Transverse colon (tissue), 4 donors: ENCODE measurements around the gene OAF. TPM values are rescaled to one million over a fixed set of nuclear protein-coding genes. Genes with fewer than 3 reads are reported as not detected.

Experiments used
- DNase-seq: peaks from one replicate; pipeline ENCODE4 v3.0.0-alpha.2; 2019
- H3K27ac ChIP-seq, 4 donors: fragments of 200-600 bp; sonication (generic); 2 replicates each; pipeline ENCODE4 v1.5.1; 2016 to 2018; ENCODE audit warnings: inconsistent platforms in 4 of 4
- H3K27me3 ChIP-seq: fragments of 200-600 bp; sonication (generic); 2 replicates; pipeline ENCODE4 v1.5.1; 2017; ENCODE audit warnings: inconsistent platforms
- H3K36me3 ChIP-seq, 4 donors: fragments of 200-600 bp; sonication (generic); 2 replicates each; pipeline ENCODE4 v1.5.1; 2017 to 2019; ENCODE audit warnings: inconsistent platforms in 4 of 4
- H3K4me1 ChIP-seq, 4 donors: fragments of 200-600 bp; sonication (generic); 2 replicates each; pipeline ENCODE4 v1.5.1; 2017 to 2020; ENCODE audit warnings: inconsistent platforms in 4 of 4
- H3K4me3 ChIP-seq, 4 donors: fragments of 200-600 bp; sonication (generic); 1 replicate in 1 of 4; 2 replicates in 3 of 4; pipeline versions ENCODE4 v1.5.1 to v1.6.1; 2017 to 2019; ENCODE audit warnings: inconsistent platforms in 4 of 4
- H3K9me3 ChIP-seq, 2 donors: fragments of 200-600 bp; sonication (generic); 2 replicates each; pipeline ENCODE4 v1.5.1; 2017 to 2019; ENCODE audit warnings: inconsistent platforms in 2 of 2
- EP300 ChIP-seq: sonication (generic); formaldehyde crosslinking; IDR thresholded peaks from one replicate; pipeline ENCODE4 v1.6.1; 2017; ENCODE audit warnings: antibody characterized with exemption, low read depth
- POLR2A ChIP-seq: fragments of 450-650 bp; IDR thresholded peaks from one replicate; pipeline ENCODE4 v1.6.1; 2016; ENCODE audit warnings: antibody characterized with exemption, mild to moderate bottlenecking, moderate library complexity
- POLR2AphosphoS5 ChIP-seq, 3 donors: sonication (generic); formaldehyde crosslinking; IDR thresholded peaks; one replicate each; pipeline ENCODE4 v1.6.1; 2016; ENCODE audit warnings: antibody characterized with exemption in 3 of 3
- WGBS, 2 donors: methylation state at CpG; one replicate each; pipeline ENCODE4 v1.1.5; 2018; ENCODE audit warnings: low coverage in 1 of 2; 5-methylcytosine and 5-hydroxymethylcytosine counted together
- in situ Hi-C, 4 donors: fragments of 200-750 bp; cut with MboI; loops; one replicate each; pipeline versions ENCODE4 v1.15.0 to v1.15.1; 2017; ENCODE audit warnings: low sequenced_read_pairs in 3 of 4, low pct_ligation_motif_present in 1 of 4, low pct_unique_long_range_greater_than_20kb in 1 of 4
- intact Hi-C: fragments of 100-400 bp; cut with DNase I; formaldehyde crosslinking; loops from one replicate; pipeline ENCODE4 v1.15.1; 2023; ENCODE audit warnings: low total_unique reads
- total RNA-seq, 4 donors: library from RNA; depleted of rRNA; stranded (reverse); fragments of >200 nt; gene quantifications; one replicate each; pipeline ENCODE4 v1.1.0, GENCODE V29; 2016
- TF ChIP-seq, protein P1 (sequence below), 5 experiments: fragments of 200-600 bp in 3 of 5; fragments of 450-650 bp in 2 of 5; sonication (generic) in 3 of 5; IDR thresholded peaks; 1 replicate in 2 of 5; 2 replicates in 3 of 5; pipeline ENCODE4 v1.5.1; 2016 to 2017; ENCODE audit warnings: antibody characterized with exemption in 5 of 5, inconsistent platforms in 3 of 5, mild to moderate bottlenecking in 2 of 5, moderate library complexity in 1 of 5

Gene OAF
- total RNA-seq, 4 donors from 2014 or later, result 78.8 to 553 (median 287) TPM

DNA sequence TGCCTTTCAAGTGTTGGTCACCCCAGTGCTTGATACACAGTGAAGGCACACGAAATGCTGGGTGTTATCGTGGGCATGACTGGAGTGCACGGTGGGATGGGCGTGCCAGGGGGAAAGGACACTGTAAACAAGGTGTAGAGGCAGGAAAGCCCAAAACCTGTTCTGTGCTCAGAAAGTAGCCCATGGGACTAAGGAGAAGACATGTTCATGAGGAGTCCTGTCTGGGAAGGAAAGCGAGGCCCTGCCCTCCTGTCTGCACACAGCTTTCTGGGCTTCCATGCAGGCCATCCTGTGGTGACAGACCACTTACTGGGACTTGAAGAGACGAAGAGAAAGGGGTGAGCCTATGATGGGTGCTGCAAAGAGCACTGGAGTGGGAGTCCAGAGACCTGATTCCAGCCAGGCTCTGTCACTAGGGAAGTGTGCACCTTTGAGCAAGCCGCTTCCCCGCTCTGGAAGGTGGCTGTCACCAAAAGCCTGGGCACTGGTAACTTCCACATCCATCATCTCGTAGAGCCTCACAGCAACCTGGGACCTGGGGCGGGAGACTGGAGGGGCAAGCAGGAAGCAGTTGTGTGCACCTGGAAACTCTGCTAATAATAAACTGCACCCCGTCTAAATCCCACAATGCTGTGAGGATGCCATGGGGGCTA, 28.3 kb downstream of the OAF start:
- in situ Hi-C loops, result loop anchor here in 3 of 4 donors (10.0 kb wide), 2 partner anchors 56 to 66 kb away; no protein-coding TSS in a partner anchor
- Histone ChIP-seq H3K36me3 (no peaks in the 10 kb centered on the region), H3K27ac (no peak overlapping the region), H3K9me3 (no peaks in the 10 kb centered on the region), H3K4me3 (no peak overlapping the region), H3K27me3 (peaks cover 54% of the 10 kb centered on the region), H3K4me1 (peaks cover 0 to 12% (median 10%) of the 10 kb centered on the region in 4 donors)
- intact Hi-C loops, result no loop called here
- DNase-seq, result no peak
- 73 to 80% methylated on average over 7 to 11 of the region's 11 CpGs for WGBS, 2 donors
- TF ChIP-seq EP300 (no peak), POLR2AphosphoS5 (IDR thresholded peaks at IDR 0.05) (no peak), POLR2A (no peak)
- TF ChIP-seq, protein P1, sequence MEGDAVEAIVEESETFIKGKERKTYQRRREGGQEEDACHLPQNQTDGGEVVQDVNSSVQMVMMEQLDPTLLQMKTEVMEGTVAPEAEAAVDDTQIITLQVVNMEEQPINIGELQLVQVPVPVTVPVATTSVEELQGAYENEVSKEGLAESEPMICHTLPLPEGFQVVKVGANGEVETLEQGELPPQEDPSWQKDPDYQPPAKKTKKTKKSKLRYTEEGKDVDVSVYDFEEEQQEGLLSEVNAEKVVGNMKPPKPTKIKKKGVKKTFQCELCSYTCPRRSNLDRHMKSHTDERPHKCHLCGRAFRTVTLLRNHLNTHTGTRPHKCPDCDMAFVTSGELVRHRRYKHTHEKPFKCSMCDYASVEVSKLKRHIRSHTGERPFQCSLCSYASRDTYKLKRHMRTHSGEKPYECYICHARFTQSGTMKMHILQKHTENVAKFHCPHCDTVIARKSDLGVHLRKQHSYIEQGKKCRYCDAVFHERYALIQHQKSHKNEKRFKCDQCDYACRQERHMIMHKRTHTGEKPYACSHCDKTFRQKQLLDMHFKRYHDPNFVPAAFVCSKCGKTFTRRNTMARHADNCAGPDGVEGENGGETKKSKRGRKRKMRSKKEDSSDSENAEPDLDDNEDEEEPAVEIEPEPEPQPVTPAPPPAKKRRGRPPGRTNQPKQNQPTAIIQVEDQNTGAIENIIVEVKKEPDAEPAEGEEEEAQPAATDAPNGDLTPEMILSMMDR (IDR thresholded peaks at IDR 0.05), result no peak

DNA sequence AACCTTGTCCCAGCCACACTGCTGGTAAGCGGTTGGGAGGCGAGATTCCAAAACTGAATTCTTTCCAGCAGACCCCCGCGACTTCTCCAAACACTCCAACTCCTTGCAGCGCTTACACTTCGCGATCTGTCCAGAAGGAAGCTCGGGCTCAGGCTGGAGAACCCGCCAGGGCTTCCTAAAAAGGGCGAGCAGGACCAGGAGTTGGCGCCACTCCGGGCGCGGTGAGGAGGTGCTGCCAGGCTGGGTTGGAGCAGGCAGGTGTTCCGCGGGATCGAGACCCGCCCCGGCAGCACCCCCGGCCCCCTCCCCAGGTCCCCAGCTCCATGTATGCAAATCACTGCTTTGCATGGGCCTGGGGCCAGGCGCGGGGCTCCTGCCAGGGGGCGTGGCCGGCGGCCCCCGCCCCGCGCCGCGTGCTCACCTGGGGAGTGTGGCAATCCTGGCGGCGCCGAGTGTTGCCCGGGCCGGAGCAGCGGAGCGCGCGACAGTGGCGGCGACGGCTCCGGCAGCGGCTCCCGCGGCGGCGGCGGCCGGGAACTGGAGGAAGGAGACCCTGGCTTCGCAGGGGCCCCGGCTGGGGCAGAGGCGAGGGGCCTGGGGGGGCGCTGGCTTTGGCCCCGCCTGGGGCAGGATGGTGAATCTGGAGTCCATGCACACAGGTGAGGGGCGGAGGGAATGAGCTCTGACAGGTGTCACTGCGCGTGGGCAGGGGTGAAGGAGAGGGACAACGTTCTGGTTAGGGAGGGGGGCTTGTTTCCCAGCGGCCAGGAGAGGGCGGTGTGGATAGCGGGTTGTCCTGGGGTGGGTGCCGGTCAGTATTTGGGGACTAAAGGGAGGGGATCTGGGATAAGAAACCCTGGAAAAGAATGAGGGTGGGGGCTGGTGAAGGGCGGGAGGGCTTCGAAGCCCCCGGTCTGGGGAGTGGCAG, 29.1 kb downstream of the OAF start, which contains the start of gene POU2F3:
Gene POU2F3 (plus strand): TSS at position 428 of the 928 bp plus-strand sequence. CDS start 204 bp downstream, at position 632.
- Histone ChIP-seq H3K4me1 (peaks cover 0 to 10% (median 9%) of the 10 kb centered on the region in 4 donors), H3K27me3 (peaks cover 57% of the 10 kb centered on the region), H3K27ac (no peak within 1 kb of the TSS), H3K9me3 (no peaks in the 10 kb centered on the region), H3K36me3 (no peaks in the 10 kb centered on the region), H3K4me3 (peak within 1 kb of the TSS in 1 of 4 donors; percentile 28)
- no peak for DNase-seq
- WGBS, 2 donors, result 16 to 17% methylated on average over 7 to 37 of the region's 66 CpGs
- no peak for TF ChIP-seq POLR2AphosphoS5 (IDR thresholded peaks at IDR 0.05)
- TF ChIP-seq, protein P1 (IDR thresholded peaks at IDR 0.05), result no peak
- TF ChIP-seq POLR2A, result no peak
- TF ChIP-seq EP300, result no peak
- intact Hi-C loops (no loop called here), in situ Hi-C loops (loop anchor here in 3 of 4 donors (10.0 kb wide), 2 partner anchors 55 to 65 kb away; no protein-coding TSS in a partner anchor)

DNA sequence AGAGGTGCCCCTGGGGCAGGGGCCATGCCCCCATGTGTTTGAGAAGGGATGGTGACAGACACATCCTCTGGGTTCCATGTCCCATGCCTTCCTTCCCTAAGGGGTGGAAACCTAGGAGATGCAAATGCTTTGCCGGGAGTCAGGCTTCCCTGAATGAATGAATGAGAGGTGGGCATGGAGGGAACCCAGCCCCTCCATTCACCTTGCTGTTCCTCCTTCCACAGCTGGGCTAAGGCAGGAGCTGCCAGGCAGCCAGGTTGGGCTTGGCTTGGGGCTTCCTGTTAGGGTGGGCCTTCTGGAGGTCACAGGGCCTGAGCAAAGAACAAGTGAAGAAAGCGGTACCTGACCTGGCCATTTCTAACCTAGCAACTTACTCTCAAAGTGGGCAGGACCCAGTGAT, 30.0 kb downstream of the OAF start:
- no peaks in the 10 kb centered on the region for H3K36me3 ChIP-seq
- H3K9me3 ChIP-seq, result no peaks in the 10 kb centered on the region
- no peak for DNase-seq
- no peak overlapping the region for H3K27ac ChIP-seq
- H3K4me1 ChIP-seq, result peaks cover 0 to 10% (median 9%) of the 10 kb centered on the region in 4 donors
- no peak for TF ChIP-seq POLR2A
- TF ChIP-seq EP300, result no peak
- no peak overlapping the region for H3K4me3 ChIP-seq
- in situ Hi-C loops (no loop called here), intact Hi-C loops (no loop called here)
- 86% methylated on average over 2 of the region's 2 CpGs; no CpG with 5 or more reads in 1 of the 2 donors for WGBS, 2 donors
- peaks cover 57% of the 10 kb centered on the region for H3K27me3 ChIP-seq

DNA sequence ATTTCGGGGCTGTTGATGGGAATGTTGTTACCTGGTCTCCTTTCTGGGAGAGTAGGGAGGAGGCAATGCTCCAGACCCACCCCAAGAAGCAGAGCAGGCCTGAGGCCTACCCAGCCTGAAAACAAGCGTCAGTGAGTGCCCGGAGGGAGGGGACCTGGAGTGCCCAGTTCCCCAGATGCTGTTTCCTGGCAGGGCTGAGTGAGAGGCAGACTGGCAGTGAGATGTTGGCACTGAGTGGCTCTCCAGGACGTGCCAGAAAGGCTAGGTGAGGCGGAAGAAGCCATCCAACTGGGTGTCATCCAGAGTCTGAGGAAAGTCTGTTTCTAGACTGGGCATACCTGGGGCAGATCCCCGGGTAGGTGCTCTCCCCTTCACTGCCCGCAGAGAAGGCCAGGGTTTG, 30.4 kb downstream of the OAF start:
- TF ChIP-seq, protein P1 (IDR thresholded peaks at IDR 0.05), result no peak
- TF ChIP-seq POLR2AphosphoS5 (IDR thresholded peaks at IDR 0.05) (no peak), EP300 (no peak), POLR2A (no peak)
- Histone ChIP-seq H3K36me3 (no peaks in the 10 kb centered on the region), H3K9me3 (no peaks in the 10 kb centered on the region), H3K27ac (no peak overlapping the region), H3K4me1 (peaks cover 0 to 10% (median 9%) of the 10 kb centered on the region in 4 donors), H3K27me3 (peaks cover 57% of the 10 kb centered on the region), H3K4me3 (no peak overlapping the region)
- WGBS, 2 donors, result 95 to 100% methylated on average over 1 to 7 of the region's 7 CpGs
- intact Hi-C loops, result no loop called here
- no peak for DNase-seq
- in situ Hi-C loops, result no loop called here
